OCI-LY3 (cell line): ENCODE data around the gene ARGFX.
"Not testable (repeated sequence)": the region's sequence is repeated elsewhere in the genome, so short reads cannot be mapped to it uniquely, and the experiment has no call there.

Source experiments
- H2AFZ ChIP-seq: fragments of 200-600, 300-600 bp; shearing (Covaris generic); 2 replicates; pipeline ENCODE4 v1.6.0; 2014; ENCODE audit warnings: antibody characterized with exemption, low read depth, low read length
- H3K27ac ChIP-seq: fragments of 200-600, 300-600 bp; sonication (generic); 2 replicates; pipeline ENCODE4 v1.5.1; 2014; ENCODE audit warnings: mild to moderate bottlenecking, low read length, moderate library complexity, mixed read lengths
- H3K27me3 ChIP-seq: fragments of 200-600, 300-600 bp; sonication (generic); 2 replicates; pipeline ENCODE4 v1.6.1; 2014; ENCODE audit warnings: low read depth, low read length, mixed read lengths
- H3K36me3 ChIP-seq: fragments of 200-600, 300-600 bp; sonication (generic); replicated peaks from 2 replicates; pipeline ENCODE3; 2014; ENCODE audit warnings: low read depth, low read length, mixed read lengths
- H3K4me1 ChIP-seq: fragments of 300-600, 200-600 bp; sonication (generic); 2 replicates; pipeline ENCODE4 v1.6.1; 2014; ENCODE audit warnings: low read length, mixed read lengths
- H3K4me2 ChIP-seq: fragments of 200-600, 300-600 bp; sonication (generic); 2 replicates; pipeline ENCODE4 v1.6.1; 2014; ENCODE audit warnings: low read length, mixed read lengths
- H3K4me3 ChIP-seq: fragments of 300-600, 200-600 bp; sonication (generic); 2 replicates; pipeline ENCODE4 v1.5.1; 2014; ENCODE audit warnings: antibody characterized with exemption, mild to moderate bottlenecking, low read length, moderate library complexity
- H3K79me2 ChIP-seq: fragments of 300-600, 200-600 bp; shearing (Covaris generic); 2 replicates; pipeline ENCODE4 v1.6.1; 2014; ENCODE audit warnings: mild to moderate bottlenecking, low read length, mixed read lengths
- H3K9ac ChIP-seq: fragments of 300-600, 200-600 bp; shearing (Covaris generic); 2 replicates; pipeline ENCODE4 v1.6.0; 2014; ENCODE audit warnings: mild to moderate bottlenecking, low read length, moderate library complexity
- H3K9me3 ChIP-seq: fragments of 200-600, 300-600 bp; shearing (Covaris generic); 2 replicates; pipeline ENCODE4 v1.6.1; 2014; ENCODE audit warnings: low read length, mixed read lengths; ENCODE audit not compliant: insufficient read depth
- H4K20me1 ChIP-seq: fragments of 200-600, 300-600 bp; sonication (generic); 2 replicates; pipeline ENCODE4 v1.6.1; 2016; ENCODE audit warnings: low read length, mixed read lengths; ENCODE audit not compliant: insufficient read depth
- CTCF ChIP-seq: fragments of 200-600, 300-600 bp; sonication (generic); IDR thresholded peaks from 2 replicates; pipeline ENCODE4 v1.5.1; 2014; ENCODE audit warnings: antibody characterized with exemption, low read length, low read depth
- EZH2phosphoT487 ChIP-seq: fragments of 200-600 bp; shearing (Covaris generic); IDR thresholded peaks from 2 replicates; pipeline ENCODE4 v1.6.1; 2018; ENCODE audit warnings: antibody characterized with exemption, mixed run types, low read depth

ARGFX gene

DNA sequence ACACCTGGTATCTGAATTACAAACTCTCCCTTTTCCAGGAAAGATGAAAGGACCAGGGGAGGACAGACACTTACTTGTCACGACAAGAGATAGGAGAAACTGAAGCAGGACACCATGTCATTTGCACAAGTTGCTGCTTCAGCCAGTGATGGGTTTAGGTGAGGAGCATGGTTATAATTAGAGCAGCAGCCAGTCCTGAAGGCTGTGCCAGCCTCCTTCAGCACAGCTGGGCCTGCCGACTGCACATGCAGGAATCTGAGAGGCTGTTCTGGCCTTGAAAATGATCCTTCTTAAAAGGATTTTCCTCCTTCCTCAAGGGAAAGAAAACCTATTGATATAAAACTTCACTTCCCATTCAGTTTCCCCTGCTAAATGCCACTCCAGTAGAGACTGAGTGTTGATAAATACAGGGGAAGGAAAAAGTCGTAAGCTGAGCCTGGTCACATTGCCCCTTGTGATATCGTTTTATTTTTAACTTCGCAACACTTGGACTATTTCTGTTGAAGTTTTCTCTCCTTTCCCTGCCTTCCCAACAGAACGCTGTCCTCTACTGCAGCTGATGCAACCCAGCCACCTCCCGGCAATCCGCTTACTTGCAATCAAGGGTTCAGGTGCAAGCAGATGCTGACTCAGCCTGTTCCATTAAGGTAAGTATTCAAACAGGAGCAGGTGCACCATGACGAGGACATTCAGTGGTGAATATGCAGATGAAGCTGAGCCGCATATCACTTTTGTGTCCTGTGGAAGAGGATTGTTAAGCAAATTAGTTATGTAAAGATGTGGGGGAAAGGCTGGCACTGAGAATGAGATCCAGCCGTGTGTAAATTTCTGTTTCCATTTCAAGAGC is 25.3 kb downstream of the ARGFX start, which contains the start of gene FBXO40:
Gene FBXO40, plus strand, starts transcription at position 524 of the 847 bp plus-strand sequence. CDS start 27,197 bp downstream, outside the sequence.
- Histone ChIP-seq H2AFZ (peak within 1 kb of the TSS; percentile 48), H3K79me2 (no peaks in the 10 kb centered on the region), H3K9me3 (no peaks in the 10 kb centered on the region), H3K4me2 (peak within 1 kb of the TSS; percentile 50), H3K27me3 (no peaks in the 10 kb centered on the region), H3K36me3 (no peaks in the 10 kb centered on the region), H3K9ac (peak within 1 kb of the TSS; percentile 3; the same call in 1 of the 2 replicates), H4K20me1 (no peaks in the 10 kb centered on the region), H3K4me1 (peaks cover 19% of the 10 kb centered on the region), H3K4me3 (peak within 1 kb of the TSS; percentile 22), H3K27ac (no peak within 1 kb of the TSS)
- TF ChIP-seq EZH2phosphoT487 (no peak), CTCF (peak; percentile 54)

- H3K4me3 ChIP-seq, H3K79me2 ChIP-seq, H3K9me3 ChIP-seq, H4K20me1 ChIP-seq, H3K36me3 ChIP-seq, H3K9ac ChIP-seq, H3K27ac ChIP-seq, H3K27me3 ChIP-seq, H2AFZ ChIP-seq: not testable (repeated sequence)
- Histone ChIP-seq H3K4me1 (peaks cover 19% of the 10 kb centered on the region), H3K4me2 (peak overlapping the region; percentile 50)
Measured at GRCh38 chr3:121593806-121594205, 26.1 kb downstream of the ARGFX start.

DNA sequence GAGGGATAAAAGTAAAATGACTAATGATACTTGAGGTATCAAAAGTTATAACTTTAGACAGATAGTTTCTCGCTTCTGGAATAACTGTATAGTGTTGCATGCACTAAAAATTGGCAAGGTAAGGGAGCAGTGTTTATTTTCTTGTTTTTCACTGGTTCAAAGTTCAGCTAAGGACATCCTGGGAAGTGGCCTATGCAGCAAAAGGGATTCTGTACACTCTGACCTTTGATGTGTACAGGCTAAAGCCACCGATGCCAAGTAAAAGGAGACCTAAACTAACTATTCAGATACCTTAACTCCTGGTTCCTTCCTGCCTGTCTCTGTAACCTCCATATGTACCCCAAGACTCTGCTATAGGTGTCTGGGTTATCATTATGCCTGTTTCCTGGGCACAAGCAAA is 27.1 kb downstream of the ARGFX start:
- H3K79me2 ChIP-seq = no peaks in the 10 kb centered on the region
- H3K4me3 ChIP-seq = no peak overlapping the region
- no peaks in the 10 kb centered on the region for H4K20me1 ChIP-seq
- no peaks in the 10 kb centered on the region for H3K36me3 ChIP-seq
- TF ChIP-seq CTCF = no peak
- TF ChIP-seq EZH2phosphoT487 = no peak
- peaks cover 19% of the 10 kb centered on the region for H3K4me1 ChIP-seq
- no peak overlapping the region for H3K9ac ChIP-seq
- H3K4me2 ChIP-seq = no peak overlapping the region
- H2AFZ ChIP-seq = no peak overlapping the region
- no peaks in the 10 kb centered on the region for H3K27me3 ChIP-seq
- no peaks in the 10 kb centered on the region for H3K9me3 ChIP-seq
- H3K27ac ChIP-seq = no peak overlapping the region

GRCh38 chr3:121595765-121596406 is 28.1 kb downstream of the ARGFX start:
- H3K79me2 ChIP-seq = no peaks in the 10 kb centered on the region
- no peaks in the 10 kb centered on the region for H3K9me3 ChIP-seq
- TF ChIP-seq EZH2phosphoT487 = no peak
- no peak for TF ChIP-seq CTCF
- H2AFZ ChIP-seq = no peak overlapping the region
- no peak overlapping the region for H3K4me2 ChIP-seq
- H4K20me1 ChIP-seq = no peaks in the 10 kb centered on the region
- H3K9ac ChIP-seq = no peak overlapping the region
- no peak overlapping the region for H3K4me3 ChIP-seq
- H3K36me3 ChIP-seq = no peaks in the 10 kb centered on the region
- H3K27ac ChIP-seq = no peak overlapping the region
- H3K4me1 ChIP-seq = peaks cover 19% of the 10 kb centered on the region
- no peaks in the 10 kb centered on the region for H3K27me3 ChIP-seq
